Endothelial cell of hepatic sinusoid (primary cell): ENCODE measurements around the gene DNAJC16.

Source experiments
- in situ Hi-C: cut with HindIII; loops from 2 replicates; pipeline ENCODE4 v1.10.0; 2017; ENCODE audit warnings: low sequenced_read_pairs

Gene DNAJC16

DNA sequence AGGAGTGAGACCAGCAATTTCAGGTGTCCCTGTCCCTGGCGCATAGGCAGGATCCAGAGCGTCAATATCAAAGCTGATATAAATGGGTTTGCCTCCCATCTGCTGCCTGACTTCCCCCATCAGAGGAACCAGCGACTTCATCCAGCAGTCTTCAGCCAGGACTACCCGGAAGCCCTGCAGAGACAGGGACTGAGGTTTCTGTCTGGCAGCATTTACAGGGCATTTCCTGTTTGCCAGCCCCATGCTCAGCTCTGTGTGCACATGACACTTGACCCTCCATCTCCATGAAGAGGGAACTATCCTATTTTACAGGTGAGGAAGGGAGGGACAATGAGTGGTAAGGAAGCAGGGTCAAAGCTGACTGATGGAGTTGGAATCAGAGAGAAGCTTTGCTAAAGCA lies 51.0 kb downstream of the DNAJC16 start:
- in situ Hi-C loops: no loop called here

DNA sequence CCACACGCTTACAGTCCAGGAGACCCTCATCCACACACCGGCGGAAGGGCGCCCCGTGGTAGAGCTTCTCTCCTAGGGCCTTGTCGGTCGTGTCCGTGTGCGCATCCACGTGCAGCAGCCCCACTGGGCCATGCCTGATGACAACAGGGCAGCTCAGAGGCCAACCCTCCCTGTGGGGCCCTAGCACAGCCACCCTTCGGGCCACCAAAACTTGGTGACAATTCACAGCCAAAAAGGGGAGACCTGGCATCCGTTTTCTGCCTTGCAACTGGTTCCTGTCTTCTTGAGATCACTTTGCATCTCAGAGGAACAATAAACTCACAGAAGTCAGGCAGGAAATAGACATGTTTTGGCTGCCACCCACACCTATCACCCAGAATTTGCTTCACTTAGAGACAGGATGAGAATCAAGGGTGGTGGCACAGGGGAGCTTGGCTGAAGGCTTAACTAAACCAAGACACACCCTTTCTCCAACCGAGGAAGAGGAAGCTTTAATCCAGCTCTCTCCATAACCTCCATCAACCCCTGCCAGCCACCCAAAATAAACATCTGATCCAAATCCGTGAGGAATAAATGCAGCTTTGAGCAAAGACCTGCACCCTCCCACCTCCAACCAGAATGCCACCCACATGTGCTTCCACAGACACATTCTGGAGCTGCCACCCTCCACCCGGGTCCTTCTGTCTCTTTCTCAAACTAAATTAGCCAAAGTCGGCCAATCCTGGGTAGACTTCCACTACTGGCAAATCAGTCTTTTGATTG lies 52.5 kb downstream of the DNAJC16 start:
- in situ Hi-C loops: no loop called here

DNA sequence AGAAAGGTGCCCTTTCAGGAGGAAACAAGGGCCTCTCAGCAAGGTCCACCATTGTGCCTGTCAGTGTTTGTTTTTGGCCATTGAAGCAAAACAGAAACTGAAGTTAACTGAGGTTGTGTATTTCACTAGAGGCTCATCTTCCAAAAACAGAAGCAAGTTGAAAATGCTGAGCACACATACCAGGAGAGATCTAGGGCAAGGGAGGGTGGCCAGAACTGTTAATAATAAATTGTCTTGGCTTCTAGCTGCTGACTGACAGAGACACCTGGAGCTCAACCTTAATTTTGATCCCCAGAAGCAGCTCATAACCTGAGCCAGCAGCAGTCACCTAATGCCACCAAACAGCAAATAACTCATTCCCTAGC lies 53.0 kb downstream of the DNAJC16 start:
- in situ Hi-C loops: no loop called here

DNA sequence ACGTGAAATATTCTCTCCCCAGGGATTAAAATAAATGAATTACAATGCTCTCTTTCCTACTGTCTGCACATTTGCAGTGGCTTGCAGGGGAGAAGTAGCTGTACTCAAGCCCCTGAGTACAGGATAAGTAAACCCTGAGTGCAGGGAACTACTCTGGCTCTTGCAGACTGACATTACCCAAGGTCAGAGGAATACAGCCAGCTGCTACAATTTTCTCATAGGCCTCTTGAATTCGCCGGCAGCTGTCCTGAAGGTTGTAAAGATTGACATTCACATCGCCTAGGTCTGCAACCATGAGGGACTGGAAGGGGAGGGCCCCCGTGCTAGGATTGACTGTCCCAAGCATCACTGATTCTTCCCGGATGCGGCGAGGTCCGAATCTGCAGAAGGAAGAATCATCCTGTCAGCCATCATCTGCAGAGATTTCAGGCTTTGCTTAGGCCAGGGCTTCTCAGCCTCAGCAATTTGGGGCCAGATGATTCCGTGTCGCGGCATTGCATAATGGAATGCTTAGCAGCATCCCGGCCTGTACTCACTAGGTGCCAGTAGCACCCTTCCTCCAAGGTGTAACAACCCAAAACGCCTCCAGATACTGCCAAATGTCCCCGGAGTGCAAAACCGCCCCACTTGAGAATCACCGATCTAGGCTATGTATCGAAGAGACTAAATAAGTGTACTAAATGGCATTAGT lies 56.5 kb downstream of the DNAJC16 start:
- in situ Hi-C loops: no loop called here

DNA sequence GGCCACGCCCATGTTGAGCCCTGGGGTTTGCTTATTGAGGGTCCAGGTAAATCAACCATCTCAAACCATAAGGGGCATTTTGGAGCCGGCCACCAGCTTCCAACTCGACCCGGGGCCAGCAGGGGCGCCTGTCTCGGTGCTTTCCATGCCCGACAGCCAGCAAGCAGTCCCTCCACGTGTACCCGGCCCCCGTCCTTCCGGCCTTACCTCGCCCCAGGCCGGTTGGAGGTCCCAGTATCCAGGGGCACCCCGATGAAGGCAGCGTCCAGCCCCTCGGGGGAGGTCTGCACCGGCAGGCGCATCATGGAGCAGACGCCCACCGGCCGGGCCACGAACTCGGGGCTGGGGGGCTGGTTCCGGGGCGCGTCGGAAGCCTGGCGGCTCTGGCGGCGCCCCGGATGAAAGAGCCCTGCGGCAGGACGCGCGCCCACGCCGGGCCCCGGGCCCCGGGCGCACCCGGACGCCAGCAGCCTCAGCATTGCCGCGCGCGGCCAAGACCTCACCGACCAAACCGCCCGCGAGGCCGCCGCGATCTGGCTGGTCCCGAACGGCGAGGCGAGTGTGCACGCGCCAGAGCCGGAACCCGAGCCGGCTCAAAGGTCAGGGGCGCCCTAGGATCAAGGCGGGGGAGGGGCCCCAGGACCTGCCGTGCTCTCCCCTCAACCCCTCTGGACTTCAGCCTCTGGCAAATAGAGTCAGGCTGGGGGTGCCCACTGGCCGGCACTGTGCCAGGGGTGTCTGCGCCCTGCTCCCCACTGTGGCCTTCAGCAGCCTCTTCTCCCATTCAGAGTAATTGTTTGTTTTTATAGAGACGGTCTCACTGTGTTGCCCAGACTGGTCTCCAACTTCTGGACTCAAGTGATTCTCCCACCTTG lies 58.1 kb downstream of the DNAJC16 start, which contains the start of gene AGMAT:
TSS of gene AGMAT (minus strand) at position 563 of the 875 bp plus-strand sequence. CDS start at position 479, 84 bp downstream.
- in situ Hi-C loops: no loop called here

DNA sequence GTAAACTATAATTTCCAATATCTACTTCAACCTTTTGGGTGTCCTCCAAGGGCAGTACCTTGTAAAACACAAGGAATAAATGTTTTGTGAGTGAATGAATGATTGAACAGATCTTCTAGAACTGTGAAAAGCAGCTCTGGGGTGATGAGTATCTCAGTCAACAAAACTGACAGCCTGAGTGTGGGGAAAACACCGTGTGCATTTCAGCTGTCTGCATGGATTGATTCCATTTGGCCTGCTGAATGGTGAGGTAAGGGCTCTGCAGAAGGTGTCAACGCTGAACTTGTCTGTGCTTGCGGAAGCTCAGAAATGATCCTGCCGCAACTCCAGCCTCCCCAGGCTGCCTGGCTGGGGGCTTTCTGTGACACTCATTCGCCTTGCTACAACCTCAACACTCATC lies 65.6 kb downstream of the DNAJC16 start:
- in situ Hi-C loops: no loop called here

DNA sequence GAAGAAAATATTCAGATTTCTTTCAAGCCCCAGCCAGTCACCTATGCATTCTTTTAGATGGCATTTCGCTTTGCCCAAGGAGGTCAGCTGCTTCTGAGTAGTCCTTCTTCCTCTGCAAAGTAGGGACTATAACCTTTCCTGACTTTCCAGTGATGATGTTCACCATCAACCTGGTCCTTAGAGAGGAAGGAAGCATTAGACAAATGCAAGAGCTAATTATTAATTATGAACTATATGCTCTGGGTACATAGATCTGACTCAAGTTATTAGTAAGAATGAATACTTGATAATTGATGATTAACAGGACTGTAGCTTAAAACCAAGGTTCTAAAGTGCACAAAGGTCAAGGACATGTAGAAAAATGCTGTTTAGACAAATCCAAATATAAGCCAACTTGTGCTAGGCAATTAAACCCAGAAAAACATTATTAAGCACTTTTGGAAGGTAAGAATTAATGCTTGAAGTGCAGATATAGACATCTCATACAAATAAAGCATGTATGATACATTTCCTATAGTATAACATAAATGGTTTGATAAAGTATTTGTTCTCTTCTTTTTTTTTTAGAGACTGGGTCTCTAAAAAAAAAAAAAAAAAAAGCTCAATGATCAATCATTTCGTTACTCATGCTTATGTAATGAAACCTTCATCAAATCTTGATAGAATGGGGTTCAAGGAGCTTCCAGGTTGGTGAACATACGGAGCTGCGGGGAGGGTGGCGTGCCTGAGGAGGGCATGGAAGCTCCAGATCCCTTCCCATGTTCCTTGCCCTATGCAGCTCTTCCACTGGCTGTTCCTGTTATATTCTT lies 69.4 kb downstream of the DNAJC16 start:
- in situ Hi-C loops: no loop called here

DNA sequence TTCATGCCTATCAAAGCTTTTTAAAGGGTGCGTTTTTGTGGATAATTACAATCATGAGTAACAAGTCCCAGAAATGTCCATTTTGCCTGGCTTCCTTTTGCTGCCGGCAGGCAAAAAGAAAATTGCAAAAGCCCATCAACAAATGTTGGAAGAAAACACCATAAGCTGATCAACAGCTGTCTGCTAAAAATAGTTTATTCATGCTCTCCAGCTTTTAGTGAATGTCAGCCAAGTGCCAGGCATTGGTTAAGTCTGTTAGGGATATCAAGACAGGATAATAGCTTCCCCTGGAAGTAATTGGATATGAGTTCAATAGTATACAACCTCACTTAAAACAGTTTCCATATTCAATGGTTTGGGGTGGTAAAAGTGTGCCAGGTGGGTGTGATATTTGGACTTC lies 71.8 kb downstream of the DNAJC16 start:
- in situ Hi-C loops: no loop called here

DNA sequence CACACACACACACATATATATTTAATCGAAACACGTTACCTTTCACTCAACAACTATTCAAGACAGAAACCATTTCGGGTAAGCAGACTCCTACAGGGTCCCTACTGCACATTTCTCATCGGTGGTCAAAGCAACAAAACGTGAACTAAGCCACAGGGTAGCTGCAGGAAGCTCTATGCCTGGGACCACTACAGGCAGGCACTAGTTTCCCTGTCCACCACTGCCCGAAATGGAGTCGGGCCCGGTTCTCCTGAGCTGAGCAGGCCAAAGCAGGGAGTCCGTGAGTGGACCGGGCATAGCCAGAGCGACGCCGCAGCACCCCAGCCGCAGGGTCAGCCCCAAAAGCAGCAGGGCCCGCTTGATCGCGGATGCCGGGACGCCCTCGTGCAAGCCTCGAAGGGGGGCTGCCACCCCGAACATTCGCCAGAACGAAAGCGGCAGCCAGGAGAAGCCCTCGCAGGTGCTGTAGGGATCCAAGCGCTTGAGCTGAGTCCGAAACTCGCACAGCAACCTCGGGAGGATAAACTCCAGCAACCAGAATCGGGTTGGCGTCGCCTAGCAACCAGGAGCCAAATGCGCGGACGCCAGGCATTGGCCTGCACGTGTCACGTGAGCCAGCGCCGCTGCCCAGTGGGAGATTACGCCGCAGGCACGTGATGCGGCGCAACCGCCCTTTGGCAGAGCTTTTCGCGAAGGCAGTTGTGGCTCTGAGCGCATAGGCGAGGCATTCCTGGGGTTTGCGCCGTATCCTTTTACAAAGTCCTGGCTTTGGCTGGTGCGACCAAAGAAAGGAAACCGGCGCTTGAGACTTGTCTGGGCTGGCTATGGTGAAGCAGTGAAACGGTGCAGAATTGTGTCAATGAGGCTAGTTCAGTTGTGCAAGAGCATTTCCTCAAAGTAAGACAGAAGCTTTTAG lies 76.7 kb downstream of the DNAJC16 start:
- in situ Hi-C loops: loop anchor here (5.0 kb wide), 1 partner anchor 119 kb away; no protein-coding TSS in a partner anchor

DNA sequence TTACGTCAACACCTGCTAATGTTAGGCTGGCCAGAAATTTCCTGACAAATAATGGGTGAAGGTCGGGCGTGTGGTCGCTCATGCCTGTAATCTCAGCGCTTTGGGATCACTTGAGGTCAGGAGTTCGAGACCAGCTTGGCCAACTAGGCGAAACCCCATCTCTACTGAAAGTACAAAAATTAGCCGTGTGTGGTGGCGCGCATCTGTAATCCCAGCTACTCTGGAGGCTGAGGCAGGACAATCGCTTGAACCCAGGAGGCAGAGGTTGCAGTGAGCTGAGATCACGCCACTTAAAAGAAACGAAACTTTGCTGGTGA lies 77.3 kb downstream of the DNAJC16 start:
- in situ Hi-C loops: loop anchor here (5.0 kb wide), 1 partner anchor 118 kb away; no protein-coding TSS in a partner anchor

DNA sequence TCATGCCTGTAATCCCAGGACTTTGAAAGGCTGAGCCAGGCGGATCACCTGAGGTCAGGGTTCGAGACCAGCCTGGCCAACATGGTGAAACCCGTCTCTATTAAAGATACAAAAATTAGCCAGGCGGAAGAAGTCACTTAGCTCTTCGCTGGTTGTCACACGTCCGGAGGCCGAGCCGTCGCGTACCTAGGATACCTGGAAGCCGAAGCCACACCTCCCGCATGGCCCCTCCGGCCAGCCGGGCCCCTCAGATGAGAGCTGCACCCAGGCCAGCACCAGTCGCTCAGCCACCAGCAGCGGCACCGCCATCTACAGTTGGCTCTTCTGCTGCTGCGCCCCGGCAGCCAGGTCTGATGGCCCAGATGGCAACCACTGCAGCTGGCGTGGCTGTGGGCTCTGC lies 77.8 kb downstream of the DNAJC16 start:
- in situ Hi-C loops: loop anchor here (5.0 kb wide), 1 partner anchor 118 kb away; no protein-coding TSS in a partner anchor

DNA sequence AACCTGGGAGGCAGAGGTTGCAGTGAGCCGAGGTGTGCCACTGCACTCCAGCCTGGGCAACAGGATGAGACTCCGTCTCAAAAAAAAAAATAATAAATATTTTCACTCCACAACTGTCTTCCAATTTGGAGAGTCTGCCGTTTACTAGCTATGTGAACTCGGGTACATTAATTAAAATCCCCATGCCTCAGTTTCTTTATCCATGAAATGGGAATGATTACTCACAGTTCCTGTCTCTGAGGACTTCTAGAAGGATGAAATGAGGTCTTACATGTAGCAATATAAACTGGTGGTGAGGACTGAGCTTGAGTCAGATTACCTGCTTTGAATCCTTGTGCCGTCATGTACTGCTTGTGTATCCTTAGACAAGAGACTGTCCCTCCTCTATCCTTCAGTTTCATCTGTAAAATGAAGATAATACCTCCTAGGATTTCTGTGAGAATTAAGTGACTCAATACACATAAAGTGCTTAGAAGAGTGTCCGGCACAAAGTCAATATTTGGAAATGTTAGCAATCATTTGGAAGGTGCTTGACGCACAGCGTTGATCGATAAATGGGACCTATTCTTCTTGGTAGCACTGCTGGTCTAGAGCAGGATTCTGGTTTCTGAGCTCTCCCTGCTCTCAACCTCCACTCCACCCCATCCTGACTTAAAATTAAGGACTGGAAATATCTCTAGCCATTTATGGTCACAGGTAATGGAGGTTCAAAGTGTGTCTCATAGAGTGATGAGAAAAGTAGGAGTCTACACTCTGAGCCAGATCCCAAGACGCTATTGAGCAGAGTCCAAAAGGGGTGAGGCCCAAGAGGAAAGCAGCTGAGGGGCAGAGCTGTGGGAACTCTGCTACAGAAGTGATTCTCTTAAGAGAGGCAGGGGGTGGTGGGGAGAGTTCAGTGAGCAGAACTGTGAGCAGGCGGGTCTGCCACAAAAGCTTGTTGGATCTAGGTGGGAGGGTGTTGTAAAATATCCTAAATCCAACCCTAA lies 79.0 kb downstream of the DNAJC16 start:
- in situ Hi-C loops: no loop called here

DNA sequence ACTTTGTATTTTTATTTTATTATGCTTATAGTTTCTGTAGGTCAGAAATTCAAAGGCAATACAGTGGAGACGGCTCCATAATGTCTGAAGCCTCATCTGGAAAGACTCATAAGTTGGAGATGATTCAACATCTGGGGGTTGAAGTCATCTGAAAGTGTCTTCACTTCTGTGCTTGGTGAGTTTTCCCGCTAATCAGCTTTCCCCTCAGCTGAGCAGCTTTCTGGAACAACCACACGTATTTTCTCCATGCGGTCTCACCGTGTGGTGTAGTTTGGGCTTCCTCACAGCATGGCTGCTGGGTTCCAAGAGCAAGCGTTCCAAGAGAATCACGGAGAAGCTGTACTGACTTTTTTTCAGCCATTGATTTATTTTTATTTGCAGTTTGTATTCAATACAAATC lies 83.0 kb downstream of the DNAJC16 start:
- in situ Hi-C loops: loop anchor here (5.0 kb wide), 1 partner anchor 43 kb away; no protein-coding TSS in a partner anchor

DNA sequence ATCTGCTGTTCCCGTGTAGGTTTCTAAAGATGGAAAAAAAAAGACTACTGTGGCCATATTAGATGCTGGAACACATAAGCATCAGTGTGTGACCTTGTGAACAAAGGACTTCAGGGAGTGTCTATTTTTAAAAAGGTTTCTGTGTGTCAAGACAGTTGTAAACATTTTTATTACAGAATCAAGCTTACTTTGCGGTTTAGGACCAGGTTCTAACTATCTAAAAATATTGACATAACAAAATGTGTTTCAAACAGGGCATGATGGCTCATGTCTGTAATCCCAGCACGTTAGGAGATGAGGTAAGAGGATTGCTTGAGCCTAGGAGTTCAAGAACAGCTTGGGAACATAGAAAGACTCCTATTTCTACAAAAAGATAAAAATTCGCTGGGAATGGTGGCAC lies 83.5 kb downstream of the DNAJC16 start:
- in situ Hi-C loops: loop anchor here (5.0 kb wide), 1 partner anchor 42 kb away; no protein-coding TSS in a partner anchor

DNA sequence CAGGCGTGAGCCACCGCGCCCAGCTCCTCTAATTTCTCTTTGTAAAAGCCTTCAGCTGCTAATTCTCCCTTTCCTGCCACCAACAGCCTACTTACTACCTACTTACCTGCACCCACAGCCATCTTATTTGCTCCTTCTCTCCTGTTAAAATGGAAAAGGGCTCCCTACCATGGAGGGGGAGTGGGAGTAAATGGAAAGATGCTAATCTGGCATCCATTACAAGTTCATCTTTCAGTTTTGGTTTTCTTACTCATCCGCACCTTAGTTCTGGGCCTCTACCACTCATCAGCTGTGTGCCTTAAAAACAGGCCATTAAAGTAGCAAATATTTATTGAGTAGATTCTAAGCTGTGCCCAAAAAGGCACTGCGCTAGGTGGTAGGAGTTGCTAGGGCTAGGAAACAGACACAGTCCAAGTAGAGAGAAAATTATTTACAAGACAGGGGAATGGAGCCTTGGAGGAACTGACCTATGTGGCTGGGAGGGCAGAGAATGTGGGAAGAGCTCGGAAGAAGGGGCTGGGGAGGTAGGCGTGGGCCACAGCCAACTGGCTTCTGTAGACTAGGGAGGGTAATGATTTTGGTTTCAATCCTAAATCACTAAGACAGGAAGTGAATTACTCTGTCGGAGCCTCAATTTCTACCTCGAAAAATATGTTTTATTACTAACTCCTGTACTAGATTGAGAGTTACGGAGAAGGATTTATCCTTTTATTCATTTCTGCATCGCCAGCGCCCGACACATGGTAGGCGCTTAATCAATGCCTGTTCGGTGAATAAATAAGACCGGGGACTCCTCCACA lies 89.9 kb downstream of the DNAJC16 start:
- in situ Hi-C loops: no loop called here

DNA sequence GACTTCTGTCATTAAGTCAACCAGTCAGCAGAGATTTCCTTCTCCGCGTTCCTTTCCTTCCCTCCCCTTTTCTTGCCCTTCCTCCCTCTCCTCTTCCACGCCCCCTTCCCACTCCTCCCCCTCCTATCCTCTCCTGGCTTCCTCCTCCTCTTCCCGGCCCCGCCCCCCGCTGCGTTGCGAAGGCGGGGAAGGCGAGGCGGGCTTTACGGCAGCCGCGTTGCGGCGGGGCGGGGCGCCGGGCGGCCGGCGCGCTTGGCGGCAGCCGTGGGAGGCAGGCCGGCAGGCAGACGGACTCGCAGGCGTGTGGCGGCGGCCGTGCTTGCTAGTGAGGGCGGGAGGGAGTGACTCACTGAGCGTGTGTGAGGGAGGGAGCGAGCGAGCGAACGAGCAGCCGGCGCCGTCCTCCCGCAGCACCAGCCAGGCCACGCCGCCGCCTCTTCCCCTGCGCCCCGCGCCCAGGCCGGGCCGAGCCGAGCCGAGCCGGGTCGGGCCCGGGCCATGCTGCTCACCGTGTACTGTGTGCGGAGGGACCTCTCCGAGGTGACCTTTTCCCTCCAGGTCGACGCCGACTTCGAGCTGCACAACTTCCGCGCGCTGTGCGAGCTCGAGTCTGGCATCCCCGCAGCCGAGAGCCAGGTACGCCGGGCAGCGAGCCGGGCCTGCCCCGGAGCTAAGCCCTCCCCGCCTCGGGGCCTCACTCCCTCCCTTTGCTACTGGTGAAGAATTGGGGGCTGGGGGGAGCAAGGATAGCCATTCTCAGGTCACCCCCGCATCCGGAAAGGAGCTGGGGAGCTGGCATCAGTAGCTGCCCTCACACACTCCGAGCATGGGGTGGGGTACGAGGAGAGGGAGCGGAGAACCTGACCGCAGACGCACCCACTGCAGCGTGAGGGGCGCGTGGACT lies 90.8 kb downstream of the DNAJC16 start, which contains the start of gene DDI2:
TSS of gene DDI2 (plus strand) at position 286 of the 904 bp plus-strand sequence. CDS start at position 499, 213 bp downstream.
- in situ Hi-C loops: no loop called here
